Neuron (in vitro differentiated cells): Measurements from ENCODE around the gene GPALPP1.

Source experiments
- H2AFZ ChIP-seq: one replicate; pipeline ENCODE4 v1.6.1; 2013; ENCODE audit warnings: low read depth, mild to moderate bottlenecking, inconsistent platforms, low read length, moderate library complexity
- H3K27me3 ChIP-seq: one replicate; pipeline ENCODE4 v1.6.1; 2013; ENCODE audit warnings: low read length; ENCODE audit not compliant: insufficient read depth
- H3K36me3 ChIP-seq: one replicate; pipeline ENCODE4 v1.6.1; 2013; ENCODE audit warnings: low read length; ENCODE audit not compliant: insufficient read depth
- H3K4me1 ChIP-seq: one replicate; pipeline ENCODE4 v1.6.1; 2013; ENCODE audit warnings: low read length; ENCODE audit not compliant: insufficient read depth
- H3K4me3 ChIP-seq: 2 replicates; pipeline ENCODE4 v1.5.1; 2013; ENCODE audit warnings: mild to moderate bottlenecking, low read length, moderate library complexity
- H3K9me3 ChIP-seq: one replicate; pipeline ENCODE4 v1.6.1; 2013; ENCODE audit warnings: low read length

The GPALPP1 gene

GRCh38 chr13:44972956-44973581 lies 16.3 kb upstream of the GPALPP1 start:
- H3K27me3 ChIP-seq: no peaks in the 10 kb centered on the region
- H3K4me1 ChIP-seq: peaks cover 7% of the 10 kb centered on the region
- peaks cover 40% of the 10 kb centered on the region for H3K36me3 ChIP-seq
- no peaks in the 10 kb centered on the region for H3K9me3 ChIP-seq
- H3K4me3 ChIP-seq: no peak overlapping the region
- H2AFZ ChIP-seq: no peak overlapping the region

DNA sequence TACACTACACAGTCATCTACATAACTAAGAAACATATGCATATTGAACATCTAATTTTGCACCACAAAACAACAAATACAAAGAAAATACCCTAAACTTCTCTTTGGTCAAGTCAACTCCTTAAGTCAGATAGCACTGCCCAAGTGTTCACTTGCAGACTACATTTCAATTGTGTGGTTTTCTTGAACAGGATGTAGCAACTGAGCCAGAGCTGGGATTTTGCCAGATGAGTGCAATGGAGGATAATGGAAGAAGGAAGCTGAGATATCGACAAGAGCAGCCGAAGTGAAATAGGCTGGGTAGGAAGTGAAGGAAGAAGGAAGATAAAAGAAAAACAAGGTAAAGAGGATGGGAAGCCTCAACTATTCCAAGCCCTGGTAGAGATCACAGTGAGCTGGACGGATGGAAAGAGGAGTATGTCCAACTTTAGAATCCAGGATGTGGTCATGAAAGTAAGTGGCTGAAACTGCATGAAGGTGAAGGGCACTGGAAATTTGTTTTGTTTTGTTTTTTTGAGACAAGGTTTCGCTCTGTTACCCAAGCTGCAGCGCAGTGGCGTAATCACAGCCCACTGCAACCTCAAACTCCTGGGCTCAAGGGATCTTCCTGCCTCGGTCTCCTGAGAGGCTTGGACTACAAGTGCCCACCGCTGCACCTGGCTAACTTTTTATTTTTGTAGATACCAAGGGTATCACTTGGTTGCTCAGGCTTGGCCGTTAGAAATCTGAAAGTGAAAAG lies 15.1 kb upstream of the GPALPP1 start:
- Histone ChIP-seq H3K4me3 (no peak overlapping the region), H3K9me3 (no peaks in the 10 kb centered on the region), H3K36me3 (peaks cover 52% of the 10 kb centered on the region), H3K4me1 (peaks cover 5% of the 10 kb centered on the region), H3K27me3 (no peaks in the 10 kb centered on the region), H2AFZ (no peak overlapping the region)

DNA sequence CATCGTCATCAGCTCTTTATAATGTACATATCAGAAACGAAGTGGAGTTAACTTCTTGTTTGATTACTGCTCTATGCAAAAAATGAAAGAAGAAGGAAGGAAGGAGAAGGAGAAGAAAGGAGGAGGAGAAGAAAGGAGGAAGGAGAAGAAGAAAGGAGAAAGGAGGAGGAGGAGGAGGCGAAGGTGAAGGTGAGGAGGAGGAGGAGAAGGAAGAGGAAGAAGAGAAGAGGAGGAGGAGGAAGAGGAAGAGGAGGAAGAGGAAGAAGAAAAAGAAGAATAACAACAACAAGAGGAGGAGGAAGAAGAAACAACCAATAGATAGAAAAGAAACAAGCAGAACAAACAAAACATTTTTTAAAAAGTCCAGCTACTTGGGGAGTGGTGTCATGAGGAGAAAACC lies 13.1 kb upstream of the GPALPP1 start:
- Histone ChIP-seq H3K9me3 (no peaks in the 10 kb centered on the region), H3K27me3 (no peaks in the 10 kb centered on the region), H3K36me3 (peaks cover 66% of the 10 kb centered on the region), H2AFZ (no peak overlapping the region), H3K4me3 (no peak overlapping the region), H3K4me1 (no peaks in the 10 kb centered on the region)

DNA sequence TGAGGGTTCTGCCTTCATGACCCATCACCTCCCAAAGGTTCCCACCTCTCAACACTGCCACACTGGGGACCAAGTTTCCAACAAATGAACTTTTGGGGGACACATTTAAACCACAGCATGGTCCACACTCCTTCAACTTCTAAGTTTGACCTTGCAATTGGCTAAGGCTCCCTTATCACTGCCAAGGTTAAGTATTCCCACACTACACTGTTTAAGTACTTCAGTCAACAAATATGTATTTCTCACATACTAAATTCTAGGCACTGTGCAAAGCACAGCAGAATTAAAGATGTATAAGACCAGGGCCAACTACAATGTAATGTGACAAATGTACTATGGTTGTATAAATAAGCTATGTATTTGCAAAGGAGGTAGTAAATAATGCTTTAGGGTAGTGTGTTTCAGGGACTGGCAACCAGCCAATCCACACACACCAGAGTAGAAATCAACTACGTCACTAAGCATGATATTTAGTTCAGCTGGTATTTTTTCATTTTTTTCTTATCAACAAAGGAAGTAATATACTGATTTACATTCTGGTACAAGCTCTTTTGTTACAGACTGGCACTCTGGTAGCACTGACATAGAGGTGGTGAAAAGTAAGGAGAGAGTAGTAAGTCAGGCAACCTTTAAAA lies 12.3 kb upstream of the GPALPP1 start:
- H2AFZ ChIP-seq: no peak overlapping the region
- H3K4me1 ChIP-seq: no peaks in the 10 kb centered on the region
- no peak overlapping the region for H3K4me3 ChIP-seq
- H3K27me3 ChIP-seq: no peaks in the 10 kb centered on the region
- no peaks in the 10 kb centered on the region for H3K9me3 ChIP-seq
- H3K36me3 ChIP-seq: peaks cover 62% of the 10 kb centered on the region

DNA sequence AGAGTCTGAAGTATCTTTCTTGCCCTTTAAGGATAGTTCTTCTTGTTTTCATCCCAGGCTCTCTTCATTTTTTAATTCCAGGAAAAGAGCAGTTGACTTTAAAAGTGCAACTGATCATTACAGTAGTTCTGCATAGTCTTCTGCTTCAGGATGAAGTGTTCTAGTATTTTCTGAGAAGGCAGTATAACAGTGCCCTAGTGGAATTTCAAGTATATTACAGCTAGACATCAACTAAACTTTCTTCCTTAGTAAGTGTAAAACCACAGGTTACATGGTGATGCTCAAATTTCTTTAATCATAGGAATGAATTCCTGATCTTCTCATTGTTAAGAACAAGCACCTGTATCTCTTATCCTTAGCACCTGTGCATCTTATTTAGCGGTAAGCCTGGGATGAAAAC lies 11.0 kb upstream of the GPALPP1 start:
- no peaks in the 10 kb centered on the region for H3K9me3 ChIP-seq
- H3K36me3 ChIP-seq: peaks cover 61% of the 10 kb centered on the region
- H3K4me1 ChIP-seq: no peaks in the 10 kb centered on the region

DNA sequence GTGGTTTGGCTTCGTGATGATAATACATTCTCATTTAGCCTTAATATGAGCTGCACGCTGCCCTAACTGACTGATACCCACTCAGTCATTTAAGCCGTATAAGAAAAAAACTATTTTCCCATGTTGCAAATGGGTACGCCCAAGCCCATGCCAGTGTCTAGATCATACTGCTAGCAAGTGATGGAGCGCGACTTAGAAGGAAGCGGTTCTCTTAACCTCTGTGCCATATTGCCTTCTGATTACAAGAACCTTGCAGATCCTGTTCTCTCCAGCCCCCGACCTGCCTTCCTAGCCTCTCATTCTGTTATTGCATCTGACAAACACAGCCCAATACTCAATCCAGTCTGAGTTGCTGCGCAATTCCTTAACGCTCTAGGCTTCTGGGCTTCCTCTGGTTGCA lies 603 bp downstream of the GPALPP1 start:
- peaks cover 17% of the 10 kb centered on the region for H3K4me1 ChIP-seq
- peaks cover 12% of the 10 kb centered on the region for H3K36me3 ChIP-seq
- peak overlapping the region; percentile 69 for H3K4me3 ChIP-seq
- H2AFZ ChIP-seq: no peak overlapping the region
- no peaks in the 10 kb centered on the region for H3K9me3 ChIP-seq
- H3K27me3 ChIP-seq: no peaks in the 10 kb centered on the region

More for the DNA sequence above, 11.0 kb upstream of the GPALPP1 start:
- Histone ChIP-seq H2AFZ (no peak overlapping the region), H3K4me3 (no peak overlapping the region), H3K27me3 (no peaks in the 10 kb centered on the region)

DNA sequence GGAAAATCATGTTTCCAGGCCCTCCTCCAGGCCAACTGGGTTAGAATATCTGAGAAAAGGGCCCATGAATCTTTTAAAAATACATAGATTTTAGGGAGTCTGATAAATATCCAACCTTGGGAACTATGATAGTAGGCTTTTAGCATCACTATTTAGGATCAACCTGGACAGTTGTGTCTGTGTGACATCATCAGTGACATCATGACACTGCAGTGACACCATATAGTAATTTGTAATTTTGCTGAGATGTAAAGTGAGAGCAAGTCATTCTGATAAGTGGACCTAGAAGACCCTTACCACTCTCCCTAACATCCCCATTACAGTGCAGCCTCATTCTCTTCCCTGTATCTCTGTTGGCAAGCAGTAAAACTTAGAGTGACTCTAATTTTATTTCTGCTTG lies 14.1 kb downstream of the GPALPP1 start:
- Histone ChIP-seq H3K4me3 (no peak overlapping the region), H3K36me3 (peaks cover 59% of the 10 kb centered on the region), H3K4me1 (no peaks in the 10 kb centered on the region), H2AFZ (no peak overlapping the region), H3K27me3 (no peaks in the 10 kb centered on the region), H3K9me3 (no peaks in the 10 kb centered on the region)

- H3K4me1 ChIP-seq: no peaks in the 10 kb centered on the region
- H3K27me3 ChIP-seq: no peaks in the 10 kb centered on the region
- H3K9me3 ChIP-seq: no peaks in the 10 kb centered on the region
- no peak overlapping the region for H2AFZ ChIP-seq
- H3K4me3 ChIP-seq: no peak overlapping the region
- H3K36me3 ChIP-seq: peaks cover 61% of the 10 kb centered on the region
Observed at GRCh38 chr13:45004096-45004495, 14.8 kb downstream of the GPALPP1 start.

- H3K27me3 ChIP-seq: no peaks in the 10 kb centered on the region
- peaks cover 78% of the 10 kb centered on the region for H3K36me3 ChIP-seq
- no peak overlapping the region for H3K4me3 ChIP-seq
- H3K9me3 ChIP-seq: no peaks in the 10 kb centered on the region
- H3K4me1 ChIP-seq: no peaks in the 10 kb centered on the region
- no peak overlapping the region for H2AFZ ChIP-seq
Observed at GRCh38 chr13:45007225-45007624, 17.9 kb downstream of the GPALPP1 start.

GRCh38 chr13:45007823-45008222 lies 18.5 kb downstream of the GPALPP1 start:
- no peak overlapping the region for H3K4me3 ChIP-seq
- H3K9me3 ChIP-seq: no peaks in the 10 kb centered on the region
- no peaks in the 10 kb centered on the region for H3K4me1 ChIP-seq
- peaks cover 74% of the 10 kb centered on the region for H3K36me3 ChIP-seq
- H3K27me3 ChIP-seq: no peaks in the 10 kb centered on the region
- H2AFZ ChIP-seq: no peak overlapping the region

GRCh38 chr13:45011198-45011597 lies 21.9 kb downstream of the GPALPP1 start:
- H3K9me3 ChIP-seq: no peaks in the 10 kb centered on the region
- H3K4me3 ChIP-seq: no peak overlapping the region
- H3K36me3 ChIP-seq: peaks cover 80% of the 10 kb centered on the region
- H2AFZ ChIP-seq: no peak overlapping the region
- no peaks in the 10 kb centered on the region for H3K4me1 ChIP-seq
- H3K27me3 ChIP-seq: no peaks in the 10 kb centered on the region

DNA sequence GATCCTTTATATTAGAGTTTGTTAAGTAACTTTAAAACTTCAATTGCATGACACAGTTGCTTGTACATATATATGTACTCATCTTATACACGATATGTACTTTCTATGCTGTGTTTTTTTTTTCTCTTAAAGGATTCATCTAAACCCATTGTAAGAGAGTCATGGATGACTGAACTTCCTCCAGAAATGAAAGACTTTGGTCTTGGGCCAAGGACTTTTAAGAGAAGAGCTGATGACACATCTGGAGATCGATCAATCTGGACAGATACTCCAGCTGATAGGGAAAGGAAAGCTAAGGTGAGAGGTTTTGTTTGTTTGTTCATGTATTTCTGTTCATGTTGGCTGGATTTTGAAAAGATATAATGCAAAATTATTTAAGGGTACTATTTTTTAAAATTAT lies 26.0 kb downstream of the GPALPP1 start:
- H3K4me1 ChIP-seq: no peaks in the 10 kb centered on the region
- peaks cover 65% of the 10 kb centered on the region for H3K36me3 ChIP-seq
- no peaks in the 10 kb centered on the region for H3K9me3 ChIP-seq
- no peaks in the 10 kb centered on the region for H3K27me3 ChIP-seq
- H3K4me3 ChIP-seq: no peak overlapping the region
- no peak overlapping the region for H2AFZ ChIP-seq

DNA sequence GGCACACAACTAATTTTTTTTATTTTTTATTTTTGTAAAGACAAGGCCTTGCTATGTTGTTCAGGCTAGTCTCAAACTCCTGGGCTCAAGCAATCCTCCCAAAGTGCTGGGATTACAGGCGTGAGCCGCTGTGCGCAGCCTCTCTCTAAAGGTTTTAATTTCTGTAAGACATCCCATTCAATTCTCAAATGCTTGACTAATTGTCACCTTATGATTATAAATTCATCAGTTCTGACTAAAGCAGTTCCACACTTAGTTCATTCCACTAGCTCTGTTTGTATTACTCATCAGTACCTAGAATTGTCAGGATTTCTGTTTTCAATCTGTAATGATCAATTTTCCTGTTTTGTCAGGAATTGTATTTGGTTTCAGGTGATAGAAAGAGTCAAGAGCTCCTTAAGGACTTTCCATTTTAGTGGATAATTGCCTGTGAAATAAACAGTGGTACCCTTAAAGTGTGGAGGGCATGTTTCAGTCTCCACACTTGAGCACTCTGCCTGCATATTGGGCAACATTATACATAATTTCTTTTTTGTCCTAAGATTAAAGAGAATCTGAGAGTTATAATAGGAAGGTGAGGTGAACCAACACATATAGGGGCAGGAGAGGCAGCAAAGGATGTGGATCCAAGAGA lies 27.6 kb downstream of the GPALPP1 start:
- Histone ChIP-seq H3K36me3 (peaks cover 66% of the 10 kb centered on the region), H3K9me3 (no peaks in the 10 kb centered on the region), H3K27me3 (no peaks in the 10 kb centered on the region), H2AFZ (no peak overlapping the region), H3K4me1 (no peaks in the 10 kb centered on the region), H3K4me3 (no peak overlapping the region)
